Hepatocyte (in vitro differentiated cells): ENCODE results near the gene MED23.

Experiments
- EZH2phosphoT487 ChIP-seq: fragments of 200-600 bp; sonication (generic); IDR thresholded peaks from one replicate; pipeline ENCODE4 v1.6.1; 2018; ENCODE audit warnings: antibody characterized with exemption, mild to moderate bottlenecking, low read depth, moderate library complexity; ENCODE audit not compliant: unreplicated experiment, severe bottlenecking
- TF ChIP-seq, protein P1 (sequence below): fragments of 200-600 bp; sonication (generic); IDR thresholded peaks from 2 replicates; pipeline ENCODE4 v1.5.1; 2016; ENCODE audit warnings: antibody characterized with exemption, mild to moderate bottlenecking; ENCODE audit not compliant: poor library complexity

GRCh38 chr6:131615275-131615674, 12.8 kb downstream of the MED23 start:
- TF ChIP-seq EZH2phosphoT487, result no peak
- TF ChIP-seq, protein P1, sequence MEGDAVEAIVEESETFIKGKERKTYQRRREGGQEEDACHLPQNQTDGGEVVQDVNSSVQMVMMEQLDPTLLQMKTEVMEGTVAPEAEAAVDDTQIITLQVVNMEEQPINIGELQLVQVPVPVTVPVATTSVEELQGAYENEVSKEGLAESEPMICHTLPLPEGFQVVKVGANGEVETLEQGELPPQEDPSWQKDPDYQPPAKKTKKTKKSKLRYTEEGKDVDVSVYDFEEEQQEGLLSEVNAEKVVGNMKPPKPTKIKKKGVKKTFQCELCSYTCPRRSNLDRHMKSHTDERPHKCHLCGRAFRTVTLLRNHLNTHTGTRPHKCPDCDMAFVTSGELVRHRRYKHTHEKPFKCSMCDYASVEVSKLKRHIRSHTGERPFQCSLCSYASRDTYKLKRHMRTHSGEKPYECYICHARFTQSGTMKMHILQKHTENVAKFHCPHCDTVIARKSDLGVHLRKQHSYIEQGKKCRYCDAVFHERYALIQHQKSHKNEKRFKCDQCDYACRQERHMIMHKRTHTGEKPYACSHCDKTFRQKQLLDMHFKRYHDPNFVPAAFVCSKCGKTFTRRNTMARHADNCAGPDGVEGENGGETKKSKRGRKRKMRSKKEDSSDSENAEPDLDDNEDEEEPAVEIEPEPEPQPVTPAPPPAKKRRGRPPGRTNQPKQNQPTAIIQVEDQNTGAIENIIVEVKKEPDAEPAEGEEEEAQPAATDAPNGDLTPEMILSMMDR, result no peak
